ENCODE measurements around the gene MEF2D.

MEF2D gene

DNA sequence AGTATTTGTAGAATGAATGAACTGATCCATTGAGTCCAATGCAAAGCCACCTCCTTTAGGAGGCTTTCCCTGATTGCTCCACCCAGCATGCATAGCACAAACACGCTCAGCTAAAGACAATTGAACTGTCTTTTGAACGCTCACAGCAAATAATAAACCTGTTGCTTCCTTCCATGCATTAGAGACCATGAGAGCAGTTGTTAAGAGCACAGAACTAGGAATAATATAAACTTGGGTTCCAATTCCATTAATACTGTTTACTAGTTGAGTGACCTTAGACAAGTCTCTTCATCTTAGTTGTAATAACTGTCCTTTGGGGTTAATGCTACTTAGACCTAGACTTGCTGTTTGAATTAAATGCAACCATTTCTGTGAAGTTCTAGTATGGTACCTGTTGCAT is 5.9 kb upstream of the MEF2D start:
- no peak for FAIRE-seq
- TF ChIP-seq, protein P1, sequence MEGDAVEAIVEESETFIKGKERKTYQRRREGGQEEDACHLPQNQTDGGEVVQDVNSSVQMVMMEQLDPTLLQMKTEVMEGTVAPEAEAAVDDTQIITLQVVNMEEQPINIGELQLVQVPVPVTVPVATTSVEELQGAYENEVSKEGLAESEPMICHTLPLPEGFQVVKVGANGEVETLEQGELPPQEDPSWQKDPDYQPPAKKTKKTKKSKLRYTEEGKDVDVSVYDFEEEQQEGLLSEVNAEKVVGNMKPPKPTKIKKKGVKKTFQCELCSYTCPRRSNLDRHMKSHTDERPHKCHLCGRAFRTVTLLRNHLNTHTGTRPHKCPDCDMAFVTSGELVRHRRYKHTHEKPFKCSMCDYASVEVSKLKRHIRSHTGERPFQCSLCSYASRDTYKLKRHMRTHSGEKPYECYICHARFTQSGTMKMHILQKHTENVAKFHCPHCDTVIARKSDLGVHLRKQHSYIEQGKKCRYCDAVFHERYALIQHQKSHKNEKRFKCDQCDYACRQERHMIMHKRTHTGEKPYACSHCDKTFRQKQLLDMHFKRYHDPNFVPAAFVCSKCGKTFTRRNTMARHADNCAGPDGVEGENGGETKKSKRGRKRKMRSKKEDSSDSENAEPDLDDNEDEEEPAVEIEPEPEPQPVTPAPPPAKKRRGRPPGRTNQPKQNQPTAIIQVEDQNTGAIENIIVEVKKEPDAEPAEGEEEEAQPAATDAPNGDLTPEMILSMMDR (IDR thresholded peaks at IDR 0.05; ENCODE audit: insufficient read depth, missing control alignments) = no peak
- no peak for DNase-seq (ENCODE audit: insufficient read length, low spot score)

- DNase-seq (ENCODE audit: insufficient read length, low spot score) (no peak), FAIRE-seq (no peak)
- TF ChIP-seq, protein P1 (IDR thresholded peaks at IDR 0.05; ENCODE audit: insufficient read depth, missing control alignments) = no peak
Observed at GRCh38 chr1:156505679-156506298, 5.2 kb upstream of the MEF2D start.

DNA sequence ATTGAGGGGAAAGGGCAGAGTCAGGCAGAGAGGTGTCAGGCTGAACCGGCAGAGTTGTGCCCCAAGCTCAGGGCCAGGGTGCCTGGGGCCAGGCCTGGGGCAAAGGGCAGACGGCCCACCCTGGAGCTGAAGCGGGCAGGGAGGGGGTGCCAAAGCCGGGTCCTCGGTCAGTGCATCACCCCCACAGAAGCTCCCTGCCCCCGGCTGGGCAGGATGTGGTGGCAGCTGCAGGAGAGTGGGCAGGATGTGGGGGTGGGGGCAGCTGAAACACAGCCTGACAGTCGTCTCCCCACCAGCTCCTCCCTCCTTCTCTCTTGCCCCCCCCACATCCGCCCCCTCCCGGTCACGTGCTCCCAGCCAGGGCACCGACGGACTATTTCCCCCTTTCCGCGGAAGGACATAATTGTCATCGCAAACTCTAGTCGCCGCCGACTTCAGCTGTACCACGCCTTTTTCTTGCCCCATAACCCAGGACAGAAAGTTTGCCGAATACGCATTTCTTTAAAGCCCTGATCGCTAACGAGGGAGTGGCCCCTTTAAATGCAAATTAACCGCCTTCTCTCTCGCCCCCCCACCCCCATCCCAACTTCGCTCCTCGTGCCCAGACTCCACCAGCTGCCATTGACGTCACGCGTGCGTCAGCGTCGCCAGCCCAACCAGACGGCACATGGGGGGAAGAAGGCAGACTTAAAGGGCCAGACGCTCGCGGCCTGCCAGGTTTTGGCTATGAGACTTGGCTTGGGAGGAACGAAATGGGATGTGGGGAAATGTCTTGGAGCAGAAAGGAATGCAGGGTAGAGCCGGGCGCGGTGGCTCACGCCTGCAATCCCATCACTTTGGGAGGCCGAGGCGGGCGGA is 4.5 kb upstream of the MEF2D start:
- no peak for FAIRE-seq
- TF ChIP-seq, protein P1 (IDR thresholded peaks at IDR 0.05; ENCODE audit: insufficient read depth, missing control alignments) = no peak
- peak; percentile 97 for DNase-seq (ENCODE audit: insufficient read length, low spot score)

DNA sequence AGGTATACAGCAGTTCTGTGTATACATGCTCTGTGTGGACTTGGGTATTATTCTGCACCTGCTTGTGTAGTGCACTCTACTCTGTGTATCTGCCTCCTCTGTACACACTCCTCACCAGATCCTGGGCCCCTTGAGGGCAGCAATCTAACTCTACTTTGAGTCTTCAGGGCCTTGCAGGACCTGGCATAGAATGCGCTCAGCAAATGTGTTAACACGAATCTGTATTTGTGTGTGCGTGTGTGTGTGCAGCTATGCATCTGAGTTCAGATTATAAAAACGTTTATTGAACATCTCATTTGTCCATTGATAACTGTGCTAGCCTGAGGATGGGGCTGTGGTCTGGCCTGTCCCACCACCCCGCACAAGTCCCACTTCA is 3.9 kb upstream of the MEF2D start:
- FAIRE-seq (no peak), DNase-seq (ENCODE audit: insufficient read length, low spot score) (no peak)

GRCh38 chr1:156503698-156504437 is 3.3 kb upstream of the MEF2D start:
- DNase-seq (ENCODE audit: insufficient read length, low spot score) = no peak
- FAIRE-seq = no peak
- TF ChIP-seq, protein P1 (IDR thresholded peaks at IDR 0.05; ENCODE audit: insufficient read depth, missing control alignments) = no peak

More for the DNA sequence above, 3.9 kb upstream of the MEF2D start:
- TF ChIP-seq, protein P1 (IDR thresholded peaks at IDR 0.05; ENCODE audit: insufficient read depth, missing control alignments) = no peak

DNA sequence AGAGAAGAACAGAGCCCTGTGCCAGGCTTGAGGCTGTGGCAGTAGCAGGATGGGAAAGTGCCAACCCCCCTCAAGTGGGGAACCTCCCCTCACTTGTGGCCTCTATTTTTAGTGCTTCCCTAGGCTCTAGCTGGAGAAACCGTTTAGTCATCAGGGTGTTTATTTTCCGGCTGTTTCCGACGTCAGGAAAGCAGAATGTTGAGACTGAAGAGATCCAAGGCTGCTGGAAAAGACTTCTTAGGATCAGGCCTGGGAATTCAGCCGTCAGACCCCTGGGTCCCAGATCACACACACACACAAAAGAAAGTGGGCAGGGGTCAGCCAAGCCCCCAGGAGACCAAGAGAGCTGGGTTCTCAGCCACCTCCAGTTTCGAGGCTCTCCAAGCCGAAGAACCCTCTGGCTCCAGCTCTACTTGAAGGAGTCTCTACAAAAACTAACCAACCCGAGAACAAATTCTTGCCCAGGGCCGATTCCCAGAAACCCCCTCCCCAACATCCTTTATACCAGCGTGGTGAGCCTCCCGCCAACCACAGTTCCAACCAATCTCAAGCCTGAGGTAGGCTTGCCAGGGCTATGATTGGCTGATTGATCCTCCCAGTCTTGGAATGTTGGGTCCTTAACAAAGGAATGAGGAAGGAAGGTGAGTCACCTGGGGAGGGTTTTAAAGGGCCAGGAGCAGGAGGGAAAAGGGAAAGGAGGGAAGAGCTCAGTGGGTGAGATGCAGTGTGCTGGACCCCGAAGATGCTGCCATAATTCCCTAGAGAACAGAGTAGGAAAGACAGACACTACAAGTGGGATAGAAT is 2.5 kb upstream of the MEF2D start:
- DNase-seq (ENCODE audit: insufficient read length, low spot score) (no peak), FAIRE-seq (no peak)
- TF ChIP-seq, protein P1 (IDR thresholded peaks at IDR 0.05; ENCODE audit: insufficient read depth, missing control alignments) = no peak
